A549 (cell line): Measurements from ENCODE around the gene DOK7.

Experiments used
- CHD4 ChIP-seq: fragments of 200-600 bp; sonication (generic); IDR thresholded peaks from 2 replicates; pipeline ENCODE4 v1.6.1; 2016; ENCODE audit warnings: antibody characterized with exemption, mild to moderate bottlenecking, borderline replicate concordance
- CTCF ChIP-seq: fragments of >200 bp; sonication (Bioruptor Twin); formaldehyde crosslinking; IDR thresholded peaks from 3 replicates; pipeline ENCODE4 v1.5.1; 2016
- EP300 ChIP-seq, 2 experiments: fragments of >200 bp; sonication (Bioruptor Twin); formaldehyde crosslinking; IDR thresholded peaks; 2 replicates in 1 of 2; 3 replicates in 1 of 2; pipeline ENCODE4 v1.6.1; 2016 to 2017
- JUN ChIP-seq, 2 experiments: fragments of >200 bp; sonication (Bioruptor Twin); formaldehyde crosslinking; IDR thresholded peaks; 2 replicates in 1 of 2; 3 replicates in 1 of 2; pipeline ENCODE4 v1.6.1; 2016 to 2017
- KDM1A ChIP-seq: fragments of 200-600 bp; sonication (generic); IDR thresholded peaks from 2 replicates; pipeline ENCODE4 v1.6.1; 2016; ENCODE audit warnings: low read depth, mild to moderate bottlenecking
- MAFK ChIP-seq: fragments of 450-650 bp; IDR thresholded peaks from 2 replicates; pipeline ENCODE4 v1.6.1; 2014; ENCODE audit not compliant: partially characterized antibody
- MYC ChIP-seq: IDR thresholded peaks from 2 replicates; pipeline ENCODE4 v1.6.1; 2012; ENCODE audit warnings: mild to moderate bottlenecking, inconsistent platforms, low read length, improper control_type of control experiment, borderline replicate concordance
- NPAS2 ChIP-seq: fragments of 250-450 bp; sonication (Bioruptor Pico); IDR thresholded peaks from 2 replicates; pipeline ENCODE4 v1.8.0; 2022; ENCODE audit warnings: mild to moderate bottlenecking, moderate library complexity, borderline replicate concordance
- PHF8 ChIP-seq: fragments of 200-600 bp; sonication (generic); IDR thresholded peaks from 2 replicates; pipeline ENCODE4 v1.6.1; 2016; ENCODE audit warnings: low read depth, mild to moderate bottlenecking, antibody characterized with exemption, moderate library complexity, borderline replicate concordance
- POLR2A ChIP-seq: IDR thresholded peaks from 2 replicates; pipeline ENCODE4 v1.6.1; 2012; ENCODE audit warnings: mild to moderate bottlenecking, low read length
- RAD21 ChIP-seq, 2 experiments: fragments of >200 bp in 1 of 2; sonication (Bioruptor Twin) in 1 of 2; formaldehyde crosslinking in 1 of 2; IDR thresholded peaks in 1 of 2; conservative IDR thresholded peaks in 1 of 2; 2 replicates in 1 of 2; 3 replicates in 1 of 2; pipeline ENCODE4 v1.6.1; 2012 to 2018; ENCODE audit warnings: inconsistent platforms in 1 of 2
- RCOR1 ChIP-seq: fragments of 150-350 bp; IDR thresholded peaks from 2 replicates; pipeline ENCODE4 v1.6.1; 2014; ENCODE audit warnings: antibody characterized with exemption, low read length, low read depth
- RFX5 ChIP-seq: fragments of 450-650 bp; IDR thresholded peaks from 2 replicates; pipeline ENCODE4 v1.7.1; 2014; ENCODE audit warnings: antibody characterized with exemption, mild to moderate bottlenecking, moderate library complexity
- USF2 ChIP-seq: fragments of 450-650 bp; IDR thresholded peaks from 2 replicates; pipeline ENCODE4 v1.6.1; 2014; ENCODE audit warnings: antibody characterized with exemption

DNA sequence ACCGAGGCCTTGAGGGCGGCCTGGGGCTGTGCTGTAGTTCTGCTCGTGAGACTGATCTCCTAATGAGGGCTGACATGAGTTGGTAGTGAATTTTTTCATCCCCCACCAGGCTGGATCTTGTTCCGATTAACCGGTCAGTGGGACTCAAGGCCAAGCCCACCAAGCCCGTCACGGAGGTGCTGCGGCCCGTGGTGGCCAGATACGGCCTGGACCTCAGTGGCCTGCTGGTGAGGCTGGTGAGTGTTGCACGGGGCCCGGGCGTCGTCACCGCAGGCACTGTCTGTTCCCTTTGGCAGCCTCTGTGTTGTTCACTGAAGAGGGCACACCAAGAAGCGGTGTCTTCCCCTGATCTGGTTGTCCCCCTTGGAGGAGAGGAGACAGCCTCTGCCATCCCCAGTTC, 39.7 kb upstream of the DOK7 start:
- no peak for TF ChIP-seq POLR2A
- no peak for TF ChIP-seq MYC
- no peak for TF ChIP-seq RCOR1
- no peak for TF ChIP-seq KDM1A
- no peak for TF ChIP-seq CTCF
- no peak for TF ChIP-seq EP300 (IDR thresholded peaks at IDR 0.05)
- no peak for TF ChIP-seq CHD4
- no peak for TF ChIP-seq MAFK
- no peak for TF ChIP-seq NPAS2 (CRISPR knock-in tag)
- no peak for TF ChIP-seq USF2
- TF ChIP-seq PHF8 = no peak
- no peak for TF ChIP-seq JUN (IDR thresholded peaks at IDR 0.05)
- TF ChIP-seq RAD21 (conservative IDR thresholded peaks at IDR 0.05 in 1 of 2, IDR thresholded peaks at IDR 0.05 in 1 of 2) = no peak
- no peak for TF ChIP-seq RFX5
